ENCODE data around the gene NR2C2.

DNA sequence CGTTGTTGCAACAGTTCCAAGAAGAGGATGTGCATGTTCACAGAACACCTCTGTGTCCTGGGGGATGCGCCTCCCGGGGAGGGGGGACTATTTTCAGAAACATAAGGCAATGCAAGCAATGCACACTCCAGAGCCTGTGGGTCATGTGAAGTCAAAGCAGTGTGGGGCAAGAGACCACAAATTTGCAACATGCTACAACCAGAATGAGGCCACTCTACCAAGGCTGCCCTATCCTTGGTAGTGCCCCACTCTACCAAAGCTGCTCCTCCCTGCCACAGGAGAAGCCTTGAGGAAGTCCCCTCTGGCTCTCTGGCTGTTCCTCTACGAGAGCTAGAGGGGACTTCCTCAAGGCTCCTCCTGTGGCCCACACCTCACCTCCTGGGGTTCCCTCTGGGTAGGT, 8.4 kb upstream of the NR2C2 start:
- no peak for TF ChIP-seq POLR2A (IDR thresholded peaks at IDR 0.05)
- TF ChIP-seq, protein P1, sequence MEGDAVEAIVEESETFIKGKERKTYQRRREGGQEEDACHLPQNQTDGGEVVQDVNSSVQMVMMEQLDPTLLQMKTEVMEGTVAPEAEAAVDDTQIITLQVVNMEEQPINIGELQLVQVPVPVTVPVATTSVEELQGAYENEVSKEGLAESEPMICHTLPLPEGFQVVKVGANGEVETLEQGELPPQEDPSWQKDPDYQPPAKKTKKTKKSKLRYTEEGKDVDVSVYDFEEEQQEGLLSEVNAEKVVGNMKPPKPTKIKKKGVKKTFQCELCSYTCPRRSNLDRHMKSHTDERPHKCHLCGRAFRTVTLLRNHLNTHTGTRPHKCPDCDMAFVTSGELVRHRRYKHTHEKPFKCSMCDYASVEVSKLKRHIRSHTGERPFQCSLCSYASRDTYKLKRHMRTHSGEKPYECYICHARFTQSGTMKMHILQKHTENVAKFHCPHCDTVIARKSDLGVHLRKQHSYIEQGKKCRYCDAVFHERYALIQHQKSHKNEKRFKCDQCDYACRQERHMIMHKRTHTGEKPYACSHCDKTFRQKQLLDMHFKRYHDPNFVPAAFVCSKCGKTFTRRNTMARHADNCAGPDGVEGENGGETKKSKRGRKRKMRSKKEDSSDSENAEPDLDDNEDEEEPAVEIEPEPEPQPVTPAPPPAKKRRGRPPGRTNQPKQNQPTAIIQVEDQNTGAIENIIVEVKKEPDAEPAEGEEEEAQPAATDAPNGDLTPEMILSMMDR (IDR thresholded peaks at IDR 0.05): no peak

All from ovary (tissue), 3 donors.